MM.1S (cell line): ENCODE results near the gene TNFRSF8.

Experiments
- DNase-seq: peaks from one replicate; pipeline ENCODE4 v3.0.0-alpha.2; 2015
- H2AFZ ChIP-seq: fragments of 300-600 bp; sonication (generic); 2 replicates; pipeline ENCODE4 v1.6.0; 2016; ENCODE audit warnings: antibody characterized with exemption, low read length
- H3F3A ChIP-seq: fragments of 300-600 bp; sonication (generic); 2 replicates; pipeline ENCODE4 v1.6.1; 2016; ENCODE audit warnings: mild to moderate bottlenecking, antibody characterized with exemption, low read length, moderate library complexity, mixed read lengths; ENCODE audit not compliant: insufficient read depth
- H3K27ac ChIP-seq: fragments of 300-600 bp; sonication (generic); 2 replicates; pipeline ENCODE4 v1.5.1; 2016; ENCODE audit warnings: mild to moderate bottlenecking, low read length
- H3K27me3 ChIP-seq: fragments of 300-600 bp; sonication (generic); replicated peaks from 2 replicates; pipeline ENCODE4 v1.6.0; 2016; ENCODE audit warnings: low read length; ENCODE audit not compliant: insufficient read depth
- H3K36me3 ChIP-seq: fragments of 300-600 bp; sonication (generic); replicated peaks from 2 replicates; pipeline ENCODE4 v1.6.1; 2016; ENCODE audit warnings: mild to moderate bottlenecking, low read length, mixed read lengths; ENCODE audit not compliant: insufficient read depth
- H3K4me1 ChIP-seq: fragments of 300-600 bp; sonication (generic); 2 replicates; pipeline ENCODE4 v1.6.1; 2016; ENCODE audit warnings: low read length, mixed read lengths
- H3K4me2 ChIP-seq: fragments of 300-600 bp; sonication (generic); 2 replicates; pipeline ENCODE4 v1.6.0; 2016; ENCODE audit warnings: low read depth, low read length
- H3K4me3 ChIP-seq: fragments of 300-600 bp; sonication (generic); 2 replicates; pipeline ENCODE4 v1.5.1; 2016; ENCODE audit warnings: low read length, mixed read lengths
- H3K79me2 ChIP-seq: fragments of 300-600 bp; sonication (generic); 2 replicates; pipeline ENCODE4 v1.6.1; 2016; ENCODE audit warnings: mixed run types, low read length, mixed read lengths
- H3K9ac ChIP-seq: fragments of 300-600 bp; sonication (generic); 2 replicates; pipeline ENCODE4 v1.6.1; 2016; ENCODE audit warnings: low read length, mixed read lengths
- H3K9me2 ChIP-seq: fragments of 300-600 bp; sonication (generic); replicated peaks from 2 replicates; pipeline ENCODE4 v1.6.1; 2016; ENCODE audit warnings: mild to moderate bottlenecking, low read length, mixed read lengths; ENCODE audit not compliant: insufficient read depth
- H3K9me3 ChIP-seq: fragments of 300-600 bp; sonication (generic); replicated peaks from 2 replicates; pipeline ENCODE4 v1.6.1; 2016; ENCODE audit warnings: mild to moderate bottlenecking, low read length, mixed read lengths; ENCODE audit not compliant: insufficient read depth
- H4K20me1 ChIP-seq: fragments of 300-600 bp; sonication (generic); 2 replicates; pipeline ENCODE4 v1.6.1; 2016; ENCODE audit warnings: mild to moderate bottlenecking, low read length, moderate library complexity, mixed read lengths; ENCODE audit not compliant: insufficient read depth
- CTCF ChIP-seq: fragments of 300-600 bp; sonication (generic); IDR thresholded peaks from 2 replicates; pipeline ENCODE4 v1.5.1; 2016; ENCODE audit warnings: antibody characterized with exemption, low read length, mixed read lengths
- EZH2 ChIP-seq: fragments of 300-600 bp; sonication (generic); optimal IDR thresholded peaks from 2 replicates; pipeline ENCODE3; 2017; ENCODE audit warnings: low read depth, mild to moderate bottlenecking, antibody characterized with exemption, low read length, mixed read lengths
- EZH2phosphoT487 ChIP-seq: fragments of 300-600 bp; sonication (generic); IDR thresholded peaks from 2 replicates; pipeline ENCODE4 v1.6.1; 2018; ENCODE audit warnings: antibody characterized with exemption, low read length

TNFRSF8 gene

GRCh38 chr1:12174924-12175810, 112.1 kb downstream of the TNFRSF8 start:
- Histone ChIP-seq H4K20me1 (no peaks in the 10 kb centered on the region), H3K4me3 (no peak overlapping the region), H3K4me2 (no peak overlapping the region), H3K4me1 (no peaks in the 10 kb centered on the region), H3K27ac (no peak overlapping the region), H2AFZ (no peak overlapping the region), H3K79me2 (peaks cover 25% of the 10 kb centered on the region), H3F3A (no peaks in the 10 kb centered on the region), H3K9me3 (no peaks in the 10 kb centered on the region), H3K9ac (no peak overlapping the region), H3K9me2 (no peaks in the 10 kb centered on the region), H3K27me3 (no peaks in the 10 kb centered on the region), H3K36me3 (no peaks in the 10 kb centered on the region)
- TF ChIP-seq CTCF (no peak), EZH2 (no peak), EZH2phosphoT487 (no peak)
- no peak for DNase-seq

GRCh38 chr1:12176298-12177118, 113.4 kb downstream of the TNFRSF8 start:
- no peak for TF ChIP-seq EZH2
- TF ChIP-seq EZH2phosphoT487 = no peak
- no peak for TF ChIP-seq CTCF
- Histone ChIP-seq H3K79me2 (peaks cover 21% of the 10 kb centered on the region; the same call in 1 of the 2 replicates), H4K20me1 (no peaks in the 10 kb centered on the region), H3K4me2 (no peak overlapping the region), H3K9me2 (no peaks in the 10 kb centered on the region), H3K4me3 (no peak overlapping the region), H2AFZ (no peak overlapping the region), H3F3A (no peaks in the 10 kb centered on the region), H3K27ac (no peak overlapping the region), H3K36me3 (no peaks in the 10 kb centered on the region), H3K4me1 (no peaks in the 10 kb centered on the region), H3K27me3 (no peaks in the 10 kb centered on the region), H3K9ac (no peak overlapping the region), H3K9me3 (no peaks in the 10 kb centered on the region)
- DNase-seq = no peak

- Histone ChIP-seq H2AFZ (no peak overlapping the region), H3K36me3 (no peaks in the 10 kb centered on the region), H3K79me2 (peaks cover 14% of the 10 kb centered on the region; the same call in 1 of the 2 replicates), H3K9me2 (no peaks in the 10 kb centered on the region), H3K4me3 (no peak overlapping the region), H3K9me3 (no peaks in the 10 kb centered on the region), H3K9ac (no peak overlapping the region), H3K27me3 (no peaks in the 10 kb centered on the region), H3K4me2 (no peak overlapping the region), H4K20me1 (no peaks in the 10 kb centered on the region), H3K4me1 (no peaks in the 10 kb centered on the region), H3K27ac (no peak overlapping the region), H3F3A (no peaks in the 10 kb centered on the region)
- no peak for TF ChIP-seq EZH2
- no peak for TF ChIP-seq CTCF
- no peak for DNase-seq
These were observed 114.3 kb downstream of the TNFRSF8 start for GRCh38 chr1:12177156-12177998.
